Mesothelial cell of epicardium (in vitro differentiated cells): ENCODE results near the gene SLCO2A1. TPM values are rescaled to one million over a fixed set of nuclear protein-coding genes. Genes with fewer than 3 reads are reported as not detected.

ENCODE experiments used
- DNase-seq, 2 experiments: peaks; one replicate each; pipeline ENCODE4 v3.0.0; 2021; ENCODE audit warnings: low spot score in 2 of 2; ENCODE audit not compliant: unreplicated experiment in 2 of 2
- H3K27ac Mint-ChIP-seq: 2 replicates; pipeline ENCODE4 v1.8.0; 2021; ENCODE audit warnings: mixed read lengths
- H3K27me3 Mint-ChIP-seq: 2 replicates; pipeline ENCODE4 v1.8.0; 2021; ENCODE audit warnings: low read depth, mixed read lengths
- H3K36me3 Mint-ChIP-seq: 2 replicates; pipeline ENCODE4 v1.8.0; 2021; ENCODE audit warnings: mixed read lengths
- H3K4me1 Mint-ChIP-seq: 2 replicates; pipeline ENCODE4 v1.8.0; 2021; ENCODE audit warnings: mixed read lengths
- H3K4me3 Mint-ChIP-seq: 2 replicates; pipeline ENCODE4 v1.8.0; 2021; ENCODE audit warnings: mild to moderate bottlenecking, moderate library complexity, mixed read lengths
- H3K9me3 Mint-ChIP-seq: 2 replicates; pipeline ENCODE4 v1.8.0; 2021; ENCODE audit warnings: mixed read lengths
- total RNA-seq: library from RNA; stranded (reverse); gene quantifications from 3 replicates; pipeline ENCODE4 v1.2.1, GENCODE V29; 2021
- TF ChIP-seq, protein P1 (sequence below): fragments of 200-600 bp; sonication (generic); IDR thresholded peaks from one replicate; pipeline ENCODE4 v1.5.0; 2021; ENCODE audit warnings: antibody characterized with exemption; ENCODE audit not compliant: unreplicated experiment

SLCO2A1 gene
- total RNA-seq, 1 donor from 2014 or later = 24.1 TPM

DNA sequence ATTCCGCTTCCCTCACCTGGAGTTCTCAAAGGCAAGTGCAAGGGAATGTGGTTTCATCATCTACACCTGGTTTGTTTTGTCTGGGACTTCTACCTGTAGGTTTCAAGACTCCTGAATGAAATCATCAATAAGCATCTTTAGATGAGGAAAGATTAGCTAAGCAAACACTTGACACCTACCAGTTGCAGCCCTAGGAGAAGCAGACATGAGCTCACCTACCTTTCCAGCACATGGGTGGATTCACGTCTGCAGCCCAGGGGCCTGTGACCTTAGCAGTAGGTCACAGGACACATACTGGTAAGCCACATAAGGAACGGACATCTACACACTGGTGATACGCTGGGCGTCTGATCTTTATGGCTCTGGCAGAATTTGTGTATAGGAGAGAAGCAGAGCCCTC, 26.7 kb downstream of the SLCO2A1 start:
- no peak for DNase-seq
- peaks cover 12% of the 10 kb centered on the region for H3K36me3 Mint-ChIP-seq
- H3K27ac Mint-ChIP-seq = no peak overlapping the region
- H3K27me3 Mint-ChIP-seq = no peaks in the 10 kb centered on the region
- H3K9me3 Mint-ChIP-seq = peaks cover 17% of the 10 kb centered on the region
- TF ChIP-seq, protein P1, sequence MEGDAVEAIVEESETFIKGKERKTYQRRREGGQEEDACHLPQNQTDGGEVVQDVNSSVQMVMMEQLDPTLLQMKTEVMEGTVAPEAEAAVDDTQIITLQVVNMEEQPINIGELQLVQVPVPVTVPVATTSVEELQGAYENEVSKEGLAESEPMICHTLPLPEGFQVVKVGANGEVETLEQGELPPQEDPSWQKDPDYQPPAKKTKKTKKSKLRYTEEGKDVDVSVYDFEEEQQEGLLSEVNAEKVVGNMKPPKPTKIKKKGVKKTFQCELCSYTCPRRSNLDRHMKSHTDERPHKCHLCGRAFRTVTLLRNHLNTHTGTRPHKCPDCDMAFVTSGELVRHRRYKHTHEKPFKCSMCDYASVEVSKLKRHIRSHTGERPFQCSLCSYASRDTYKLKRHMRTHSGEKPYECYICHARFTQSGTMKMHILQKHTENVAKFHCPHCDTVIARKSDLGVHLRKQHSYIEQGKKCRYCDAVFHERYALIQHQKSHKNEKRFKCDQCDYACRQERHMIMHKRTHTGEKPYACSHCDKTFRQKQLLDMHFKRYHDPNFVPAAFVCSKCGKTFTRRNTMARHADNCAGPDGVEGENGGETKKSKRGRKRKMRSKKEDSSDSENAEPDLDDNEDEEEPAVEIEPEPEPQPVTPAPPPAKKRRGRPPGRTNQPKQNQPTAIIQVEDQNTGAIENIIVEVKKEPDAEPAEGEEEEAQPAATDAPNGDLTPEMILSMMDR = no peak
- H3K4me1 Mint-ChIP-seq = peaks cover 23% of the 10 kb centered on the region
- H3K4me3 Mint-ChIP-seq = no peak overlapping the region

DNA sequence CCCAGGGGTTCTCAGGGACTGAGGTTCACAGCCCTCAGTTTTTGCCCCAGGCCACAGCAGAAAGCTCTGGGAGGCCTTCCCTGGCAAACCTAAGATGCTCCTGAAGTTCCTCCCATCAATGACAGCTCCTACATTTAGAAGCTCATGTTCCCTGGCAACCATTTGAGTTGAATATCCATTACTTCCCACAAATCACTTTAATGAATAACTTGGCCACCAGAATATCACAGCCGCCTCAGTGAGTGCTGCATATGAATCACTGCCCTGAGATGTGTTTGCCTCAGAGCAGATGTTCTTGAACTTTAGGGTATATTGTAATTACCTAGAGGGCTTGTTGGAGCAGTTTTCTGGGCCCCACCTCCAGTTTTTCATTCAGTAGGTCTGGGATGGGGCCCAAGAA, 27.4 kb downstream of the SLCO2A1 start:
- Mint-ChIP-seq H3K36me3 (peaks cover 12% of the 10 kb centered on the region), H3K27ac (no peak overlapping the region), H3K4me3 (no peak overlapping the region), H3K27me3 (no peaks in the 10 kb centered on the region), H3K9me3 (peaks cover 17% of the 10 kb centered on the region), H3K4me1 (peaks cover 23% of the 10 kb centered on the region)
- no peak for DNase-seq
- TF ChIP-seq, protein P1 = no peak

DNA sequence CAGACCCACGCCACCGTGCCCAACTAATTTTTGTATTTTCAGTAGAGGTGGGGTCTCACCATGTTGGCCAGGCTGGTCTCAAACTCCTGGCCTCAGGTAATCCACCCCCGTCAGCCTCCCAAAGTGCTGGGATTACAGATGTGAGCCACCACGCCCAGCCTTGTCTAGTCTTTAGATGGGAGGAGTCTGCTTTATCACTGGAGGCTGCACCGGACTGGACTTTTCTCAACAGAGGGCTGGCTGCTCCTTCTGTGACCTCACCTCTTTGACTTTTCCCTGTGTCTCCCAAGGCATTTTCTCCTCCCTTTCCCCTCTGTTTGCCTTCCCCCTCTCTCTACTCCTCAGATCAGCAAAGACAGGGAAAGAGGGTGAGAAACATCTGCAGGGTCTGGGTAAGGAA, 28.5 kb downstream of the SLCO2A1 start:
- Mint-ChIP-seq H3K27me3 (no peaks in the 10 kb centered on the region), H3K4me1 (peaks cover 25% of the 10 kb centered on the region), H3K4me3 (no peak overlapping the region), H3K36me3 (peaks cover 8% of the 10 kb centered on the region), H3K27ac (no peak overlapping the region), H3K9me3 (peaks cover 8% of the 10 kb centered on the region)
- no peak for DNase-seq
- TF ChIP-seq, protein P1 = no peak

DNA sequence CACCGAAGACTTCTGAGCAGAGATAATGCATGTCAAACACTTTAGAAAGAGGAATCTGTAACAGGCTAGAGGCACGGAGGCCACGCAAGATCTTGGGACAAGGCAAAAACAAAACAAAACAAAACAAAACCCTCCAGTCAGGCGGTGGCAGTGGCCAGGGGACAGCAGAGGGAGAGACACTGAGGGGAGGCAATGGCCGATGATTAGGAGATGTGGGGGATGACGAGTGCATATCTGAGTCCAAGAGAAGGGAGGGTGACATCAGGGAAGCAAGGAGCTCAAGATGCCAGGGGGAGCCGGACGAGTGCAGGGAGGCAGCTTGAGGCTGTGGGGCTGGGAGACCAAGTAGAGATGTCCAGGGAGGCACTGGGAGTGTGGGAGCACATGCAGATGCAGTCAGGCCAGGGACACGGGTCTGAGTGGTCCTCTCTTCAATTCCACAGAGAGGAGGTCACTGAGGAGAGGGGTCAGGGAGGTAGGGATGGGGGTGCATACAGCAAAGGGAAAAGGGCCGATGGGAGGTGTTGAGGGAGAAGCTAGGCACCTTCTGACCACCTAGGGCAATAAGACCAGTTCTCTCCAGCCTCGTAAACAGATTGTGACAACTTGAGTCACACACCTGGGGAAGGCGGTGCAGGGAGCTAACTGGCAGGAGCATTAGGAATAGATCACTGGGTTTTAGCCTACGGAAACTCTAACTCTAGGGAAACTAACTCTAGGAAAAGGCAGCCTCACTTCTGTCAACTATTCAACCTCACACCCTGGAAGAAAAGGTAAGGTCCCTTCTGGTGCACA, 29.6 kb downstream of the SLCO2A1 start:
- DNase-seq = no peak
- H3K27ac Mint-ChIP-seq = peak overlapping the region; percentile 4
- H3K36me3 Mint-ChIP-seq = peaks cover 7% of the 10 kb centered on the region
- H3K27me3 Mint-ChIP-seq = no peaks in the 10 kb centered on the region
- peaks cover 32% of the 10 kb centered on the region for H3K4me1 Mint-ChIP-seq
- no peak overlapping the region for H3K4me3 Mint-ChIP-seq
- peaks cover 7% of the 10 kb centered on the region for H3K9me3 Mint-ChIP-seq
- TF ChIP-seq, protein P1 = no peak

DNA sequence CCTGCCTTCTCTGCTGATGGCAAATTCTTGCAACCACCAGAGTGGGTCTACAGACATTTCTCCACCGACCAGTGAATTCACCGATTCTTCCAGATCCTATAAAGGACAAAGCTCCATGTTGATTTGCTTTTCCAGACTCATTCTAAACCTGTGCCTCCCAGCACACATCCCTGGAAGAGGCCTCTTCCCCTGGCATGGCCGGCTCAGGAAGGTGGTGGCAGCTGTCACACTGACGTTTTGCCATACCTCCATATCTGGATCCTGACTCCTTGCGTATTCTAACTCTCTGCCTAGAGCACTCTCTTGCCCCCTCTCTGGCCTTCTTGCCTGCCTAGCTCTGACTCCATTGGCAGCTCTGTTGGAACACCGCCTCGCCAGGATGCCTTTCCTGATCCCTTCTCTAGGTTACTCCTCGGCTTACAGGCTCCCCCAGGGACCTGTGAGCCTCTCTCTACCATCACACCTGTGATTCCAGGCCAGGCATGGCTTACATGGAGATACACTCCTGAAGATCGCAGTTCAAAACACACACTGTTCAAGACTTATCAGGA, 31.0 kb downstream of the SLCO2A1 start:
- H3K4me1 Mint-ChIP-seq = peaks cover 35% of the 10 kb centered on the region
- H3K36me3 Mint-ChIP-seq = no peaks in the 10 kb centered on the region
- H3K27me3 Mint-ChIP-seq = no peaks in the 10 kb centered on the region
- no peak for DNase-seq
- no peak overlapping the region for H3K27ac Mint-ChIP-seq
- H3K9me3 Mint-ChIP-seq = no peaks in the 10 kb centered on the region
- H3K4me3 Mint-ChIP-seq = no peak overlapping the region
- TF ChIP-seq, protein P1 = no peak
